GM23248 (cell line): ENCODE results near the gene SCN8A.

Source experiments
- EZH2 ChIP-seq: fragments of 200-600 bp; sonication (generic); IDR thresholded peaks from 2 replicates; pipeline ENCODE4 v1.6.1; 2018; ENCODE audit warnings: antibody characterized with exemption, mild to moderate bottlenecking; ENCODE audit not compliant: insufficient read depth, poor library complexity, severe bottlenecking
- EZH2phosphoT487 ChIP-seq: fragments of 200-600 bp; sonication (generic); IDR thresholded peaks from 2 replicates; pipeline ENCODE4 v1.6.1; 2018; ENCODE audit warnings: antibody characterized with exemption, moderate library complexity, mild to moderate bottlenecking, low read depth; ENCODE audit not compliant: insufficient read depth

DNA sequence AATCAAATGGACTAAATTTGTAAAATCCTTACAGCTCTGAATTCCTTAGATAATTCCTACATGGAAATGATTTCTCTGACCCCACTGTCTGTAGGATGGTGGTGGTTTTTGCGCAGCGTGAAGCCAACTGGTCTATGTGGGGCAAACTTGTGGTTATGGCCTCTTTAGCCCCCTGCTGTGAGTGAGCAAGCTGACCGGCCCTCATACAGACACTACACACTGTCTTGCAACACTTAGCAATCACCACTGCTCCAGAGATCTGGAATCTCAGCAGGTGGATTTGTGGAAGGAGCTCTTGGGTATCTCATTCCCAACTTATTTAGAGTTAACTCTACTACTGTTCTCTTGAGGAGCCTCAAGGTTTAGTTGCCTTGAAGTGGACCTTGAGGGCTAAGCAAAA is 70.2 kb downstream of the SCN8A start:
- TF ChIP-seq EZH2phosphoT487 (no peak), EZH2 (no peak)
